OCI-LY3 (cell line): Measurements from ENCODE around the gene ATG10.

Experiments
- EZH2phosphoT487 ChIP-seq: fragments of 200-600 bp; shearing (Covaris generic); IDR thresholded peaks from 2 replicates; pipeline ENCODE4 v1.6.1; 2018; ENCODE audit warnings: antibody characterized with exemption, mixed run types, low read depth
- TF ChIP-seq, protein P1 (sequence below): fragments of 200-600, 300-600 bp; sonication (generic); IDR thresholded peaks from 2 replicates; pipeline ENCODE4 v1.5.1; 2014; ENCODE audit warnings: antibody characterized with exemption, low read length, low read depth

DNA sequence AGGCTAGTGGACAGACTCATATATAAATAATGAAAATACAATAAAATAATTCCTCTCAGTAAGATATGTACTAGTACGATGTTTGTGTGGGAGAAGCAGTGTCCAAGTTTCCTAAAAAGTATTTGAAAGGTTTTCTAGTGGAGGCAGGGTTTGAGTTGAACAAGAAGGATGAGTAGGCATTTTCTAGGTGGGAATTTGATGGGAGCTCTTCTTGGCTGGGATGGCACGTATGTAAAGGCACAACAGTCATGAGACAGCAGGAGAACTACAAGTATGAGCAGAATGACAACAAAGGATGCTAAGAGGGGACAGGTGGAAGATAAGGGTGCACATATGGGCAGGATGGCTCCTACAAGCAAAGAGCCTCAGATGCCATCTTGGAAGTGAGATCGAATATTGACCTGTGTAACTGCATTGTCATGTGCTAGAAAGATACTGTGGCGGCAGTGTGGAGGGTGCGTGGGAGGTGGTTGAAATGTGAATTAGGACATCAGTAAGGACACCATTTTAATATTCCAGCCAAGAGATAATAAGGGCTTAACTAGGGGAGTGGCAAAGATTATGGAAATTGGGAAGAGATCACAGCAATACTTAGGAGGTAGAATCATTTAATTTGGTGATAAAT, 170.5 kb downstream of the ATG10 start:
- TF ChIP-seq, protein P1, sequence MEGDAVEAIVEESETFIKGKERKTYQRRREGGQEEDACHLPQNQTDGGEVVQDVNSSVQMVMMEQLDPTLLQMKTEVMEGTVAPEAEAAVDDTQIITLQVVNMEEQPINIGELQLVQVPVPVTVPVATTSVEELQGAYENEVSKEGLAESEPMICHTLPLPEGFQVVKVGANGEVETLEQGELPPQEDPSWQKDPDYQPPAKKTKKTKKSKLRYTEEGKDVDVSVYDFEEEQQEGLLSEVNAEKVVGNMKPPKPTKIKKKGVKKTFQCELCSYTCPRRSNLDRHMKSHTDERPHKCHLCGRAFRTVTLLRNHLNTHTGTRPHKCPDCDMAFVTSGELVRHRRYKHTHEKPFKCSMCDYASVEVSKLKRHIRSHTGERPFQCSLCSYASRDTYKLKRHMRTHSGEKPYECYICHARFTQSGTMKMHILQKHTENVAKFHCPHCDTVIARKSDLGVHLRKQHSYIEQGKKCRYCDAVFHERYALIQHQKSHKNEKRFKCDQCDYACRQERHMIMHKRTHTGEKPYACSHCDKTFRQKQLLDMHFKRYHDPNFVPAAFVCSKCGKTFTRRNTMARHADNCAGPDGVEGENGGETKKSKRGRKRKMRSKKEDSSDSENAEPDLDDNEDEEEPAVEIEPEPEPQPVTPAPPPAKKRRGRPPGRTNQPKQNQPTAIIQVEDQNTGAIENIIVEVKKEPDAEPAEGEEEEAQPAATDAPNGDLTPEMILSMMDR: no peak
- TF ChIP-seq EZH2phosphoT487: no peak
